ENCODE results near the gene NRP2. TPM values are rescaled to one million over a fixed set of nuclear protein-coding genes. Genes with fewer than 3 reads are reported as not detected.

NRP2 gene
- total RNA-seq, 4 donors from 2014 or later, result 195 to 440 (median 314) TPM

DNA sequence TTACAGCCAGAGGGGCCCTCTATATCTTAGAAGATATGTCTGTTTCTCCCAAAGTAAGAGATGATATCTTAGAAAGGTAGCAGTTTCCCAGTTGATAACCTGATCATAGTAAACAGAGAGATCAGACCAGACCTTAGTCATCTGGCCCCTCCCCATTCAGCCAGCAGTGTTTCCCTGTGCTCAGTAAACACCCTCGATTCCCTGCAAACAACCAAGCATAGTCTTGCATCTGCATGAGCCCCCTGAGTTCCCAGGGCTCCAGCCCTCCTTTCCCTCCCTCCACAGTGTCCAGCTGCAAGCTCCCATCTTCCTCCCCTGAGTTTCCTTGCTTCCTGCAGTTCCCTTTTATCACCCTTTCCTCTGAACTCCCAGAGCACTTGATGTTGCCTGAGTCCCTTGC, 20.3 kb downstream of the NRP2 start:
- peak overlapping the region; percentile 87 to 98 (median 93) for H3K27ac ChIP-seq (replicated peaks in 1 of 4)
- WGBS, result 30% methylated on average over 1 of the region's 1 CpG
- TF ChIP-seq, protein P1, sequence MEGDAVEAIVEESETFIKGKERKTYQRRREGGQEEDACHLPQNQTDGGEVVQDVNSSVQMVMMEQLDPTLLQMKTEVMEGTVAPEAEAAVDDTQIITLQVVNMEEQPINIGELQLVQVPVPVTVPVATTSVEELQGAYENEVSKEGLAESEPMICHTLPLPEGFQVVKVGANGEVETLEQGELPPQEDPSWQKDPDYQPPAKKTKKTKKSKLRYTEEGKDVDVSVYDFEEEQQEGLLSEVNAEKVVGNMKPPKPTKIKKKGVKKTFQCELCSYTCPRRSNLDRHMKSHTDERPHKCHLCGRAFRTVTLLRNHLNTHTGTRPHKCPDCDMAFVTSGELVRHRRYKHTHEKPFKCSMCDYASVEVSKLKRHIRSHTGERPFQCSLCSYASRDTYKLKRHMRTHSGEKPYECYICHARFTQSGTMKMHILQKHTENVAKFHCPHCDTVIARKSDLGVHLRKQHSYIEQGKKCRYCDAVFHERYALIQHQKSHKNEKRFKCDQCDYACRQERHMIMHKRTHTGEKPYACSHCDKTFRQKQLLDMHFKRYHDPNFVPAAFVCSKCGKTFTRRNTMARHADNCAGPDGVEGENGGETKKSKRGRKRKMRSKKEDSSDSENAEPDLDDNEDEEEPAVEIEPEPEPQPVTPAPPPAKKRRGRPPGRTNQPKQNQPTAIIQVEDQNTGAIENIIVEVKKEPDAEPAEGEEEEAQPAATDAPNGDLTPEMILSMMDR (IDR thresholded peaks at IDR 0.05), result no peak
- no peak for TF ChIP-seq EP300 (IDR thresholded peaks at IDR 0.05)
- peak in 1 of 2 donors; percentile 14 for TF ChIP-seq POLR2AphosphoS5 (IDR thresholded peaks at IDR 0.05)
- DNase-seq (ENCODE audit: extremely low spot score), result no peak
- H3K27me3 ChIP-seq, result no peaks in the 10 kb centered on the region
- intact Hi-C loops (cut with DNase I), result no loop called here
- H3K4me3 ChIP-seq, result no peak overlapping the region
- peaks cover 0 to 46% (median 12%) of the 10 kb centered on the region in 4 donors for H3K36me3 ChIP-seq
- H3K4me1 ChIP-seq, result peaks cover 60 to 100% (median 100%) of the 10 kb centered on the region in 4 donors
- no peaks in the 10 kb centered on the region for H3K9me3 ChIP-seq

DNA sequence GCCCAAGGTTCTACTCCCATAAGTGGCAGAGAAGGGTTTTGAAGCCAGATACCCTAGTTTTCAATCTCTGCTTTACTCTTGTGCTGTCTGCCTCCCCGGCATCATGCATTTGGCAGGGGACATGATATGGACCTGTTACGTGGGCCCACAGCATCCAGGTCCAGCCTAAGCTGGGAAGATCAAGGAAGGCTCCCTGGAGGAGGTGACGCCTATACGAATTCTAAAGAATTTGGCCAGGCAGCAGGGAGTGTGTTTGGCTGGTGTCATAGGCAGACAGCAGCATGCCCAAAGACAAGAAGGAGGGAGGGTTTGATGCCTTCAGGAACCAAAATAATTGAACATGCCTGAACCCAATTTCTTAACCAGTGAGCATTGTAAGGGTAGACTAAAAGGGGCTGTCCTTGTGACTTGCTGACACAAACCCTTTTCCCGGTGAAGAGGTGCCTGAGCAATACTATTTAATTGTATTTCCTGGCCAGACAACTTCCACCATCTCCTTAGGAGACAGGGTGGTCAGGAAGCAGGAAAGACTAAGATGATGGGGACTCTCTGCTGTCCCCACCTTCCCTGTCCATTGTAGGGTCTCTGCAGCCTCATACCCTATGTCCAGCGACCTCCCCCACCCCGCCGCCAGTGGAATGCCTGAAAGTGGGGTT, 21.3 kb downstream of the NRP2 start:
- no peaks in the 10 kb centered on the region for H3K9me3 ChIP-seq
- peak overlapping the region; percentile 87 to 98 (median 93) for H3K27ac ChIP-seq (replicated peaks in 1 of 4)
- TF ChIP-seq, protein P1 (IDR thresholded peaks at IDR 0.05), result no peak
- no peak for TF ChIP-seq POLR2A (IDR thresholded peaks at IDR 0.05; ENCODE audit: low read depth)
- TF ChIP-seq EP300 (IDR thresholded peaks at IDR 0.05), result no peak
- no peak for TF ChIP-seq POLR2AphosphoS5 (IDR thresholded peaks at IDR 0.05)
- DNase-seq (ENCODE audit: extremely low spot score), result no peak
- WGBS, result 61% methylated on average over 8 of the region's 8 CpGs
- peaks cover 70 to 100% (median 100%) of the 10 kb centered on the region in 4 donors for H3K4me1 ChIP-seq
- H3K36me3 ChIP-seq, result peaks cover 0 to 38% (median 7%) of the 10 kb centered on the region in 4 donors
- peak overlapping the region in 2 of 4 donors; percentile 6 to 19 for H3K4me3 ChIP-seq
- no peaks in the 10 kb centered on the region for H3K27me3 ChIP-seq
- intact Hi-C loops (cut with DNase I), result no loop called here

DNA sequence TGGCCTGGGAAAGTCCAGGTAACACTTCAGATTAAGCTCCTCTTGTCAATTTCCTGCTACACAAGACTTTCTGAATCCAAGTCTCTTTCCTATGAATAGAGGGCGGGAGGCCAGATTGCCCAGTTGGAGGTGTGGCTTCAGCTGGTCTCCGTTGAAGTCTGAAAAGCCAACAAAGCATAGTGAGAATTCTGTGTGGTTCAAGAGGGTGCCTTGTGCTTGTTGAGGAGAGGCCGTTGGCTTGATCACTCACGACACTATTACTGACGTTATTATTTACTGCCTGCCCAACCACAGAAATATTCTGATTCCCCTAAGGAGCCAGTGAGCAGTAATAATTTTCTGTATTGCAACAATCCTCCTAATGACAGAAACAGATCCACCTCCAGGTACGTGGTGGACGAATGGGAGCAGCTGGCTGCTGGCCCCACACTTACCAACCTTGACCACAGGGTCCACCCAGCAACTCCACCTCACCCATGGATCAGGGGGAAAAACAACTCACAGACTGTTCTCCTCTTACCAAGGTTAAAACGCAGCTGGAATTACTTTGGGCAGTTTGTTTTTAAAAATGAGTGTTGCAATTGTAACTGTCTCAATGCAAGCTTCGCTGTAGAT, 21.9 kb downstream of the NRP2 start:
- intact Hi-C loops (cut with DNase I), result no loop called here
- Histone ChIP-seq H3K4me1 (peaks cover 72 to 100% (median 100%) of the 10 kb centered on the region in 4 donors), H3K27me3 (no peaks in the 10 kb centered on the region), H3K36me3 (peaks cover 0 to 32% (median 7%) of the 10 kb centered on the region in 4 donors), H3K27ac (replicated peaks in 1 of 4) (peak overlapping the region; percentile 87 to 98 (median 93)), H3K9me3 (no peaks in the 10 kb centered on the region), H3K4me3 (peak overlapping the region in 2 of 4 donors; percentile 6 to 19)
- TF ChIP-seq POLR2A (IDR thresholded peaks at IDR 0.05; ENCODE audit: low read depth) (no peak), EP300 (IDR thresholded peaks at IDR 0.05) (no peak), POLR2AphosphoS5 (IDR thresholded peaks at IDR 0.05) (peak; percentile 16 to 48)
- no peak for DNase-seq (ENCODE audit: extremely low spot score)
- WGBS, result 41% methylated on average over 7 of the region's 9 CpGs

DNA sequence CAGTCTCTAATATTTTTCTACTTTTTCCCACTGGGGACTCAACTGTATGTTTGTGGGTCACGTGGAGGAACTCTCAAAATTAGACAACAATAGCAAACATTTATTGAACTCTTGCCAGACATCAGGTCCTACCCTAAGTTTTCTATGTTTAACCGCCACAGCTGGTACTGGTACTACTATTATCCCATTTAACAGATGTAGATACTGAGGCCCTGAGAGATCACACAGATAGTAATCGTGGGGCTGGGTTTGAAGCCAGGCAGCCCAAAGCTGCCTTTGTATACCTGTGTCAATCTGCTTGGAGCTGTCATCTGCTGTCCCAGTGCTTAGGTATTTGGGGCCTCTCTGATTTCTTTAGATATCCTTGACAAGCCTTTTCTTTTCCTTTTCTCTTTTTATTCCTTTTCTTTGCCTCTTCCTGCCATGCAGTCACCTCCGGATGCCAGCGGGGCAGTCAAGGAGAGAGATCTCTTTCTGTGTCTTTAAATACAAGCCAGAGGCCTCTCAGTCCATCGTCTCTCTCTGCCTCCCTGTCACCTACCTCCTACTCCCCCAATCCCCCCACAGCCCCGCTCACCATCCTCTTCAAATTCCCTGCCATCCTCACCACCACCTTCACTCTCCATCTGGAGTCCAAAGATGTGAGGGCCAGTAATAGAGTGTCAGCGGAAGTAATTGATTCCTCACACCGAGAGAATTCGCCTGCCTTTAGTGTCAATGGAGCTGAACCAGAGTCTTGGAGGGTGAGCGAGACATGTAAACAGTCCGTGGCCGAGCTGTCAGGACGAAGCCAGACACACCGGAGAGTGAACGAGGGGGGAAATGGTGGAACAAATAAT, 23.4 kb downstream of the NRP2 start:
- H3K27me3 ChIP-seq, result no peaks in the 10 kb centered on the region
- H3K36me3 ChIP-seq, result peaks cover 0 to 24% (median 4%) of the 10 kb centered on the region in 4 donors
- WGBS, result 43% methylated on average over 16 of the region's 16 CpGs
- no peaks in the 10 kb centered on the region for H3K9me3 ChIP-seq
- peak overlapping the region in 1 of 4 donors; percentile 8 for H3K4me3 ChIP-seq
- no peak for DNase-seq (ENCODE audit: extremely low spot score)
- peaks cover 71 to 100% (median 98%) of the 10 kb centered on the region in 4 donors for H3K4me1 ChIP-seq
- H3K27ac ChIP-seq (replicated peaks in 1 of 4), result peak overlapping the region; percentile 87 to 98 (median 93)
- TF ChIP-seq, protein P1 (IDR thresholded peaks at IDR 0.05), result no peak
- TF ChIP-seq EP300 (IDR thresholded peaks at IDR 0.05) (no peak), POLR2AphosphoS5 (IDR thresholded peaks at IDR 0.05) (no peak), POLR2A (IDR thresholded peaks at IDR 0.05; ENCODE audit: low read depth) (no peak)
- intact Hi-C loops (cut with DNase I), result no loop called here

Measured in esophagus muscularis mucosa (tissue), 4 donors.